PC-3 (cell line): ENCODE measurements around the gene NIPSNAP3A.

Experiments used
- EZH2phosphoT487 ChIP-seq: fragments of 300-600 bp; sonication (generic); IDR thresholded peaks from 2 replicates; pipeline ENCODE4 v1.6.1; 2018; ENCODE audit warnings: mild to moderate bottlenecking, antibody characterized with exemption, low read length, borderline replicate concordance
- TF ChIP-seq, protein P1 (sequence below): fragments of 300-600 bp; sonication (generic); conservative IDR thresholded peaks from 2 replicates; pipeline ENCODE4 v1.5.1; 2017; ENCODE audit warnings: antibody characterized with exemption, low read depth, mild to moderate bottlenecking, low read length

DNA sequence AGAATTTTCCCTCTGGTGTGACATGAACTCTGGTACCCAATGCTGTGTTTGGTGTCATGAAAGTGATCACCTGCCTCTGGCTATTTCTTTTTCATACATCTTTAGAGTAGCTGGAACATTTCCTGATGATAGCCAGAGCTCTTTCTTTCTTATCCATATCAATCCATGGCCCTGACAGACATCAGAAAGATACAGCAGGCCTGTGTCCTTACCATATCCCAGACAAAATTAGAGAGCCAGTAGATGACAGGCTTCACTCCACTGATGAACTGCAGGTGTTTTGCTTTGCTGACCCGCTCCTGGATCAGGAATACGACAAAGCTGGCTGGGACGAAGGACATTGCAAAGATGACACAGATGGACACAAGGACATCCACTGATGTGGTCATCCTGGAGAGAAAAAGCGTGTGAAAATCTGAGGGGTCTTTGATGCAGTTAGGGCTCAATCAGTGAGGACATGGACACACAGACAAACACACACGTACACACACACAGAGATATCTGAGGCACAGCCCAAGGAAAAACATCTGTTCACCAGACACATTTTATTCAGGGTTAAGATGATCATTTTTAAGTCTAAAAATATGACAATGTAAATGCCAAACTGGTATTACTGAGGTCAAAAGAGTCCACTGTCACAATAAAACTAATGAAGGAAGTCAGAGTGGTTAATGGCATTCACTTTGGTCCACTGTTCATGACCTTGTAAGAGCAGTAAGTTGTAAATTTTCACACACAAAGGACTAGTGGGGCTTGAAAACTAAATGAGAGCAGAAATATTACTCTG, 50.9 kb downstream of the NIPSNAP3A start:
- TF ChIP-seq, protein P1, sequence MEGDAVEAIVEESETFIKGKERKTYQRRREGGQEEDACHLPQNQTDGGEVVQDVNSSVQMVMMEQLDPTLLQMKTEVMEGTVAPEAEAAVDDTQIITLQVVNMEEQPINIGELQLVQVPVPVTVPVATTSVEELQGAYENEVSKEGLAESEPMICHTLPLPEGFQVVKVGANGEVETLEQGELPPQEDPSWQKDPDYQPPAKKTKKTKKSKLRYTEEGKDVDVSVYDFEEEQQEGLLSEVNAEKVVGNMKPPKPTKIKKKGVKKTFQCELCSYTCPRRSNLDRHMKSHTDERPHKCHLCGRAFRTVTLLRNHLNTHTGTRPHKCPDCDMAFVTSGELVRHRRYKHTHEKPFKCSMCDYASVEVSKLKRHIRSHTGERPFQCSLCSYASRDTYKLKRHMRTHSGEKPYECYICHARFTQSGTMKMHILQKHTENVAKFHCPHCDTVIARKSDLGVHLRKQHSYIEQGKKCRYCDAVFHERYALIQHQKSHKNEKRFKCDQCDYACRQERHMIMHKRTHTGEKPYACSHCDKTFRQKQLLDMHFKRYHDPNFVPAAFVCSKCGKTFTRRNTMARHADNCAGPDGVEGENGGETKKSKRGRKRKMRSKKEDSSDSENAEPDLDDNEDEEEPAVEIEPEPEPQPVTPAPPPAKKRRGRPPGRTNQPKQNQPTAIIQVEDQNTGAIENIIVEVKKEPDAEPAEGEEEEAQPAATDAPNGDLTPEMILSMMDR: no peak
- TF ChIP-seq EZH2phosphoT487: no peak
